NCI-H146 treated with DMSO at 0.1 percent for 48 hours (cell line): ENCODE measurements around the gene GUCA2A.

Source experiments
- DNase-seq: peaks from one replicate; lab custom pipeline; 2025; ENCODE audit not compliant: unreplicated experiment; lab: John Stamatoyannopoulos, UW

GUCA2A gene

DNA sequence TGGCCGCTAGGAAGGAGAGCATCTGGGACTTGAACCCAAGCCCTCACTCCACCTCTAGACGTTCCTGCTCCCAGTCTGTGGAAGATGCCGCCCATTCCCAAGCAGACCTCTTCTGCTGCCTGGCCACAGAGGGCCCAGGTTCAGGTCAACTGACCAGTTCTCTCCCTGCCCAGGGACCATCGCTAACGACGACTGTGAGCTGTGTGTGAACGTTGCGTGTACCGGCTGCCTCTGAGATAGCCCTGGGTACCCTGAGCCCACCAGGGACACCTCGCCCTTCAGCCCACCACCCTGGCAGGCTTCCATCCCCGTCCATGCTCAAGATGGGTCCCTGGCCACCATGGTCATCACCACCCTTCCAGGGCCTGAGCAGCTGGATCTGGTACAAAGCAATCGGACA lies 9.2 kb downstream of the GUCA2A start:
- no peak for DNase-seq

DNA sequence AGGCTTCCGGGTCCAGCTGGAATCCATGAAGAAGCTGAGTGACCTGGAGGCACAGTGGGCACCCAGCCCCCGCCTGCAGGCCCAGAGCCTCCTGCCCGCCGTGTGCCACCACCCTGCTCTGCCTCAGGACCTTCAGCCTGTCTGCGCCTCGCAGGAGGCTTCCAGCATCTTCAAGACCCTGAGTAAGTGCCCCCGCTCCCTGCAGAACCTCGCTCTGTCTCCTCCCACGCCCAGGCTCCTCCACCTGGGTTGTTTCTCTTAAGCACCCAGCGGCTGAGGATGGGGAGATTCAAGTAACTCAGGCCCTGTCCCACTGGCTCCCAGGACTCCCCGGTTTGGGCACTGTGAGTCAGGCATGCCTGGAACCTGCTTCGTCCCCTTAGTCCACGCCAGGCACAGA lies 9.9 kb downstream of the GUCA2A start:
- no peak for DNase-seq

DNA sequence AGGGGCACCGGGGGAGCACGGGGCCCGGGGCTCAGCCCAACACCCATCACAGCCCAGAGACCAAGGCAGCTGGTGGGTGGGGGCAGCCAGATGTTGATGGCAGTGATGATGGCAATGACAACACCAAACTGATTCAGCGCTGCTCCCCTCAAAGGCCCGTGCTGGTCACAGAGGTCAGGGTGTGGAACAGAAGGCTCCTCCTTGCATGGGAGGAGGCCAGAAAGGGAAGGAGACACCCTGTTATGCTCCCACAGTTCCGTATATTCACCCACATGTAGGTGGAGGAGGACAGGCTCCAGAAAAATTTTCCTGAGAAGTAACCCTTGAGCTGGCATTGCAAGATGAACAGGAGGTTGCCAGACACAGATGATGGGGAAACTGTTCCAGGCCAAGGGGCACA lies 10.9 kb downstream of the GUCA2A start:
- DNase-seq = no peak

DNA sequence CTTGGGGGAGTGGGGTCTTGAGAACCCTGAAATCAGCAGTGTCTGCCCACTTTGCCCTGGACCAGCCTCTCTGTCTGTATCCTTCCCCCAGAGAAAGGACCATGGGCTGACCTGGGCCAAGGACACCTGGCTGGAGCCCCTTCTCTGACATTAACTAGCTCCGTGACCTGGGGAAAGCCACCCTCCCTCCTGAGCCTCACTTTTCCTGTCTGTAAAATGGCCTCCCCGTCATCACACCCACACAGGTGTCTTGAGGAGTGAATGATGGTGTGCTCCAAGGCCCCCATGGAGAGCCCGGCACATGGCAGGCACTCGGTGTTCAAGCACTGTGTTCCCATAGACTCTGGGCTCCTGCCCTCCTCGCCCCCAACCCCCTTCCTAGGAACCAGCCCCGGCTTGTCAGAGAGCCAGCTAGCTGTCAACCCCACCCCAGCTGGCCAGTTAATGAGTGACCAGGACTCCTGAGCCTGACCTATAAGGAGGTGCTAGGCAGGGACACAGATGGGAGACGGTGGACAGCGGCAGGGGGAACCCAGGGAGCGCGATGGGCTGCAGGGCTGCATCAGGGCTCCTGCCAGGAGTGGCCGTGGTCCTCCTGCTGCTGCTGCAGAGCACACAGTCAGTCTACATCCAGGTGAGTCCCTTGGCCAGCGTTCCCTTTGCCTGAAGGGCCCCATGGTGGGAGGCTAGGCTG lies 11.5 kb downstream of the GUCA2A start, which contains the start of gene GUCA2B:
GUCA2B (plus strand) TSS at position 504 of the 694 bp plus-strand sequence; CDS start at position 545, 41 bp downstream.
- no peak for DNase-seq

DNA sequence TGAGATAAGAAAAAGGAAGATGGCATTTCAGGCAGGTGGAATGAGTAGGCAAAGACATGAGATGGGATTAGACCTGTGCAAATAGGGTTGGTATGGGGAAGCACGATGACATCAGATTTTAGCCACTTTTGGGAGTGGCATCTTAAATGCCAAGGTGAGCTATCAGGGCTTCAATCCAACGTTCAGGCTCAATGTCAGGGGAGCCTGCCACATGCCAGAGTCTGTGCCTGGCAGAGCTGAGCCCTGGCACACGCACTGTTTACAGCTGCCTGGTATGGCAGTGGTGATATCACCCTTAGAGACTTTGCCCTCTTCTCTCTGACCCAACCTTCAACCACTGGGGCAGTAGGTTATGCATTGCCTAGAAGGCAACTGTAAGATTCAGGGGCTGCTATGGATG lies 12.4 kb downstream of the GUCA2A start:
- DNase-seq = no peak

DNA sequence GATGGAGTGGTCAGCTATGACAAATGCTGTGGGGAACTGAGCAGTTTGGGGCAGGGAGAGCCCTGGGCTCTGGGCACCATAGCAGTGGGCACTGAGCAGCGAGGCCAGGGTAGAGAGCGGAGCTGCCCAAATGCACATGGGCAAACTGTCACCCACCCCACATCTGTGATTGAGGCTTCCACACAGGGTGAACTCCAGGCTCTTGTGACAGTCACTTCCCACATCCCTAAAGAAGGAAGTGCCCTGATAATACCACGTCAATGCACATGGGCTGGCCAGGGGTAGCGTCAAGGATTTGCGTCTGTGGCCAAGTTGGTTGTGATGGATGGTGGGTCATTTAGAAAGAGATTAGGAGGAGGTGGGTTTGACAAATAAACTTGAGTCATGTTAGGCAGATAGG lies 13.9 kb downstream of the GUCA2A start:
- DNase-seq = no peak

DNA sequence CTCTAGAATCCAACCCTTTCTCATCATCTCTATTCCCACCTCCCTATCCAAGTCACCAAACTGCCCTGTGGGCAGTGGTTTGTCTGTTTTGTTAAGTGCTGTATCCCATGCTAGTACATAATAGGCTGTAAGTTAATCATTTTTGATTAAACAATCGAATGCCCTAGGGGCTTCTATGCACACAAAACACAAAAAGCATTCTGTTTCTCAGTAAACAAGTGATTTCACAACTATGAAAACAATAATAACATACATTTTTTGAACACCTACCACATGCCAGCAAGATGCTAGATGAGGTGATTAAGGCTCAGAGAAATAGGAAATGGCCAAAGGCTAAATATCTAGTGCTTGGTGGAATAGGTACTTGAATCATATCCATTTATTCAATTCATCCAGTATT lies 16.4 kb downstream of the GUCA2A start:
- no peak for DNase-seq

DNA sequence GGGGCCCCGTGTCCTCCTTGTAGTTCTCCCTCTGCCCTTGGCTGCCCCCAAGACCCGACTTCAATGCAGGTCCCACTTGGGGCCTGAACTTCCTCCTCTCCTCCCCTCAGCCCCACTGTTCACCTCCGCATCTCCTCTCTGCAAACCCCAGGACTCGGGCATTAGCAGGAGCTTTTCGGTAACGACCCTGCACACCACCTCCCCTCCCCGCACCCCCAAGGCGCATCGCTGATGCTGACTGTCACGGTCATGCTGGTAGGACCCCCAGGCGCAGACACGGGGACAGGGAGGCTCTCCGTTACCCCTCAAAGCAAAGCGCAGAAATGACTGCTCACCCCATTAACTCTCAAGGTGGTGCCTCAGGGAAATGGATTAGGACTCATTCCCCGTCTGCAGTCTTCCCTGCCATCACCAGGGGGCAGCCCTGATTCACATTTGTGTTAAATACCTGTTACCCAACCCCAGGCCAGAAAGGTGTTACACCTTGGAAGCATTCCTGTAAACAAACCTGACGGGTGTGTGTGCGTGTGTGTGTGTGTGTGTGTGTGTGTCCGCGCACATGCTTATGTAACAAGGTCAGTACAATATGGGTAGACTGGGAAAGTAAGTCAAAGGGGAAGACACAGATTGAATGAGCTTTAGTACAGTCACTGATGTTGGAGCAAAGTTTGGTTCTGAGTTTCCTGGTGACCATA lies 17.8 kb downstream of the GUCA2A start:
- peak; percentile 40 for DNase-seq

DNA sequence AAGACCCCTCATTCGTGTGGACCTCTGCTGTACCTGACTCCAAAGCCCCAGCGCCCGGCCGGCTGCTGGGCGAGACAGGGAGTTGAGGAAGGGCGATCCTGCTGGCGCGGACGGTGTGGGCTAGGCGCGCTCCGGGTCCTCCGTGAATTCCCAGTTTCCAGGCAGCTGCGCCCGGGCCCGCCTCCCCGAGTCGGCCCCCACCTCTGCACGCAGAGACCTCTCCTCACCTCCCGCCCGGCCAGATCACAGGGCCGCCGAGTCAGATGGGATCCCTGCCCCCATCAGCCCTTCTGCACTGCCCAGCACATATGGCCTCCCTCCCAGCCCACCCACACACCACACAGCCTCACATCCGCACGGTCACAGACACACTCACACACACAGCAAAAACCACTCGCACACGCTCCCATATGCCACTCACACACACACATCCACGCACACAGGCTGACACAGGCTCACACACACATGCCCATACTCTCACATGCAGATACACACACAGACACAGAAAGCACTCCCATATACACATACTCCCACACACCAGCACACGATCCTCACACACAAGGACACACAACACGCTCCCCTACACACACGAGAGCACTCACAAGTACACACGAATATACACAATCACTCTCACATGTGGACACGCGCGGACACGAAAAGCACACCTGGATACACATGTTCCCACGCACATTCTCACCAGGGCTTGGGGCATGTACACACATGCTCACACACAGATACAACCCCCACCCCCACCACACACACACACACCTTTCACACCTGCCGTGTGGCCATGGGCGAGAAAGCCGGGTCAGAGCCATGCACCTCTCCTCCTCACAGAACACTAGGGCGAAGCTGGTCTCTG lies 18.6 kb downstream of the GUCA2A start:
- DNase-seq = no peak

DNA sequence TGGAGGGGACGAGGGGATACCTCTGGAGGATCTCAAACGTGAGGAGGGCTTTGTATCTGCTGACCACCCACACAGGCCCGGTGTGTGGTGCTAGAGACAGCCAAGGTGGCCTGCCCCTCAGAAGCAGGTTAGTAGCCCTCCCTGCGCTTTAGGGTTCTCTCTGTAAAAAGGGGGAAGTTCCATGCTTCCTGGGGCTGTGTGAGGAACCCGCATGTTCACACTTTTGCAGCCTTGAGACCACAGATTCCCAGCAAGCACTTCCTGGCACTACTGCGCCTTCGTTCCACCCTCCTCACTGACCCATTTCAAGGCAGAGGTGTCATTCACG lies 19.2 kb downstream of the GUCA2A start:
- no peak for DNase-seq

DNA sequence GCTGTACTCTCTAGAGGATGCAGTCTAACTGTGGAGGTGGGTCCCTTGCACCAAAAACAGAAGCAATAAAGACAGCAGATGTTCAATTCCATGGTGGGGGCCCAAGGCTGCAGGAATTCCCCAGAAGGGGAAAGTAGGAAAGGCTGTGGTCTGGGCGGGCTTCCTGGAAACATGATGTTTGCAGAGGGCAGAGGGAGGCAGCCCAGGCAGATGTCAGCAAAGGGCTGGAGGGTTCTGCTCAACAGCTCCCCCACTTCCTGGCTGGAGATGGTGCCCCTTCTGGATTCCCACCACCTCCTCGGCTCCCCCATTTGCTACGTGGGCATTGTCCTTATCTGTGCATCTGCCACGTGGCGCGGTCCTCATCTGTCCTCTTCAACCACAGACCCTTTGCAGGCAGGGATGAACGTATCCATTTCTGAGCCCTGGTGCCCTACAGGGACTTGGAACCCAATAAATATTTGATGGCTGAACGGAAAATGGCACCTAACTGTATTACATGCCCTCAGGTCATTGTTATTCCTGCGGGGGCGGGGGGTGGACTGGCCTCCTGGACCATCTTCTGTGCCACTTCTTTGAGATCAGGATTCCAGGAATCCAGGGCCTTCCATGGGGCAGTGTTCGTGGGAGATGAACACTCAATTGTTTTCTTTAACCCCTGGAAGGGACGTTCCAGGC lies 19.7 kb downstream of the GUCA2A start:
- DNase-seq = no peak

DNA sequence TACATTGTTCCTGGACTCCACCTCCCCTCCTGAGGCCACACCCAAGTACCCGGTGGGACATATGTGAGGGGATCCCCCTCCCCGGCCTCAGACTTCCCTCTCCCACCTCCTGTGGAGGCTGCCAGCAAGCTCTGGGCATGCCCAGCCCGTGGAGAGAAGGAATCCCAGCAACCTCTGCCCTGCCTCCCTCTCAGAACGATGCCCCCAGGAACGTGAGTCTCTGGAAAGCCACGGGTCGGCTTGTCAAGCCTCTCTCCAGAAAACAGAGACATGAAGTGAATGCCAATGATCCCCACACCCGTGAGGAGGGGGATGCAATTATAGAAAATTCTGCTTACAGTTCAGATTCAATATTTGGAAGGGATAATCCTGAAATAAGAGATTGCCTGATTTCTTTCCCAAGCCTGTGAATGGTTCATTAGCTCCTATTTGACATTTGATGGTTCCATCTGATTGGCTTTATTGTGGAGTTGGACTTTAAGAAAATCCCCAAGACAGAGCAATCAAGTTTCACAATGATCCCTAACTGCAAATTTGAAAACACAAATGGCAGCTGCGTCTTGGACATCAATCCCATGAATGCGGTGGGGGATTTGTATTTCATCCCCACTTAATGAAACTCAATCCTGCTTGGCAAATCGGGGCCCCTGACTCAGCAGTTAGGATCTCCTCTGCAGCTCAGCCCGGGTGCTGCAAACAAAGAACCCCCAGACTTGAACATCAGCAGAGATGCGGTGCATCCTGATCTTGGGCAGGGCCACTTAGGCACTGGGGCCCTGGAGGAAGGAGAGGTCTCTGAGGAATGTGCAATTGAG lies 20.4 kb downstream of the GUCA2A start:
- no peak for DNase-seq

DNA sequence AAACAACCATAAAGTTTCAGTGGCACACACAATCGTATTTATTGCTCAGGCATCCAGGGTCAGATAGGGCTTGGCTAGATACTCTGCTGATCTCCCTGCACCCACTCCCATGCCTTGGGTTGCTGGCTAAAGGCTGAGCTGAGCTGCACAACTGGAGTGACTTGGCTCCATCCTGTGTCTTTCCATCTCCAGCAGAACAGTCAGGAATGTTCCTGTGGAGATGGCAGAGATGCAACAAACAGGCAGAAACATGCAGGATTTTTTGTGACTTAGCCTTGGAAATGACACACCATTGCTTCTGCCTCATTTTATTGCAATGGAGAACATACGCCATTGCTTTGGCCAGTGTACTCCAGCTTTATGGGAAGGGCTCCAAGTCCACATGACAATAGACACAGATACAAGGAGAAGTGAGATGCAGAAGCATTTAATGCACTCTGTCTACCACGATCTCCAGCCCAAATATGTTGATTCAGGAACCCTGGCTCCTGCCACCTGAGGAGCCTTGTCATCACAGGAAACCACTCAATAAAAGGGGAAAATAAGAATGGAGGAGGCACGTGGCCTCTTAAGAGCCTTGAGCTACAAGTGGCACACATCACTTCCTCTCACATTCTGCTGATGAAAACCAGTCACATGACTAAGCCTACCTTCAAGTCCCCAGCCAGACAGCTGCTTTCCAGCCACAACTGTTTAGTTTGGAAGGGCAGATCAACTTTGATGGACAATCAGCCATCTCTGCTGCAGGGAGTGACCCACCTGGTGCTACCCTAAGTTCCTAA lies 21.5 kb downstream of the GUCA2A start:
- no peak for DNase-seq

DNA sequence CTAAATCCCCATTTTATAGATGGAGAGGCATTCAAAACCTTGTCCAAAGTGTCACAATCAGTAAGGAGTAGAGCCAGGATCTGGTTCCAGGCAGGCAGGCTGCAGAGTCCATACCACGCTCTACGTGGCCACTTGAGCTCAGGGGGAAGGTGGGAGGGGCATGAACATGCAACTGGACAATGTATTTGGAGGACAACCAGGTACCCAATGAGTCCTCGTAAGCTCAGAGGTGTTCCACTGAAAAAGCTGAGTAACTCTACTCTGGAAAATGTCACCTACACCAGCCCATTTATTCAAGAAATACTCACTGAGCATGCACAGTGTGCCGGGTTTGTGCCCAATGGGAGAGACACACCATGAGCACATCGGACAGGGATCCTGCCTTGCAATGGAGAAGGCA lies 22.6 kb downstream of the GUCA2A start:
- DNase-seq = no peak

DNA sequence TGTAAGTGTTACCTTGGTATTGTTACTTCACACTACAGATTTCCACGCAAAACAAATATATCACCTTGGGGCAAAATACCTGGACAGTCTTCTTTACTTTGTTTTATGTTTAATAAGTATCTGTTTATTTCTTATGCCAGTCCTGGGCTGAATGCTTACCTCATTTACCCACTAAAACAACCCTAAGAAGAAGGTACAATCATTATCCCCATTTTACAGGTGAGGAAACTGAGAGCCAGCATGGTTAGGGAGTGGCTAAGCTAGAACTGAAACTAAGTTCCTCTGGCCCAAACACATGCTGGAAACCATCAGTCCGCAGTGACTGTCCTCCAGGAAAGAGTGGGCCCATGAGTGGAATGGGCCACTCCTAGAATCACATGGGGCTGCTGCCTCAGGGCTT lies 24.4 kb downstream of the GUCA2A start:
- no peak for DNase-seq

DNA sequence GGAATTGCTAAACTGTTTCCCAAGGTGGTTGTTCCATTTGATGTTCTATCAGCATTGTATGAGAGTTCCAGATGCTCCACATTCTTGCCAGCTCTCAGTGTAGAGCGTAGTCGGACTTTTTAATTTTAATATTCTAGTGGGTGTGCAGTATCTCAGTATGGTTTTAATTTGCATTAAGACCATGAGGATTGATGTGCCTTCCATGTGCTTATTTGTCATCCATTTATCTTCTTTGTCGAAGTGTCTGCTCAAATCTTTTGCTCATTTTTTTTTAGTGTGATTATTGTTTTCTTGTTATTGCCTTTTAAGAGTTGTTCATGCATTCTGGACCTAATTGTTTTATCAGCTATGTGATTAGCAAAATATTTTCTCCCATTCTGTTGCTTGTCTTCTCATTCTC lies 25.1 kb downstream of the GUCA2A start:
- DNase-seq = no peak

DNA sequence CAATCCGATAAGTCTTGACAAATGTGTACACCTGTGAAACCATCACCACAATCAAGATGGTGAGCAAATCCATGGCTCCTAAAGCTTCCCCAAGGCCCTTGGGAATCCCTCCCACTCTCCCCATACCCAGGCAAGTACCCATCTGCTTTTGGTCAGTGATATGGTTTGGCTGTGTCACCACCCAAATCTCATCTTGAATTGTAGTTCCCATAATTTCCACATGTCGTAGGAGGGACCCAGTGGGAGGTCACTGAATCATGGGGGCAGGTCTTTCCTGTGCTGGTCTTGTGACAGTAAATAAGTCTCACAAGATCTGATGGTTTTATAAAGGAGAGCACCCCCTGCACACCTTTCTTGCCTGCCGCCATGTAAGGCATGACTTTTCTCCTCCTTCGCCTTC lies 26.0 kb downstream of the GUCA2A start:
- DNase-seq = no peak

DNA sequence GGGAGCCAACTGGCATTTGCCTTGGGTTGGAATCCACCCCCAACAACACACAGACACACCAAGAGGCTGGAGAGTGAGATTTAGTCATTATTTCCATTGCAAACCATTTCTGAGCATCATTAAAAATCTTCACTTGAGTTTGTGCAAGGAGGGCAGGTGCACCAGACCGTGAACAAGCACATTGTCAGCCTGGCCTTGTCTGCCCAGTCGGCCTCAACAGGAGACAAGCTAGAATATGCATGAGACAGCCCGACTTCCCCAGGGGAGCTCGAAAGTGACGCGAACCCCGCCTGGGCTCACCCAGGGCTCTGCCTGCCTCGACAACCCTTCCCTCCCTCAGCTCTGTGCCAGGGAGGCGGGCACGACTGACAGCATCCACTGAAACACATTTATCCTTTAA lies 26.8 kb downstream of the GUCA2A start:
- DNase-seq = no peak

DNA sequence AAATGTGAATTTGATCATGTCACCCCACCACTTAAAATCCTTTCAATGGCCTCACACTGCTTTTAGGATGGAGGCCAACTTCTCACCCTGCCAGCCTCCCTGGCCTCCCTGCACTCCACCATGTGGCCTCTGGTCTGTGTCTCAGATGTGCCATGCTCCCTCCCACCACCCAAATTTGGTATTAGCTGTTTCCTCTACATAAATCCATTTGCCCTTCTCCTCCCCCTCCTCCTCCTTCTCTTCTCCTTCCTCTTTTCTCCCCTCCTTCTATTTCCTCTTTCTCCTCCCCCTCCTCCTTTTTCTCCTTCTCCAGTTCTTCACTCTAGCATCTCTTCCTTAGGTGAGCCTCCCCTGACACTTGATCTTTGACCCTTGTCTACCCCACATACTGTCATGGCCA lies 28.1 kb downstream of the GUCA2A start:
- no peak for DNase-seq

DNA sequence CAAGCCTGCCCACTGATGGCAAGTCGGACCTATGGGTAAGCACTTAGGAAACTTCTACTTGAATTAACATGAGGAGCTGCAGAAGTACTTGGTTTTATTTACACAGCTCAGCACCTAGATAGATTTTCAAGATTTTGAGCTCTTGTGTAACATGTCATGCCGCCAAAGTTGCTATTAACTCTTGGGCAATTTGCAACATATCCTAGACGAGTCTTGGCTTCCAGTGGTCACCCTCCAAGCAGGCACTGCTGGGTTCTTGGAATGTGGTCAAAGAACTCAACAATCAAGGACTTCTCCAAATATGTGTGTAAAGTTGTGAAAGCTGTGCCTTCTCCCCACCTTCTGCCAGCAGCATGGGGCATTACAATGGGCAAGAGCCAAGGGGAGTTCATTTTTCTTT lies 29.1 kb downstream of the GUCA2A start:
- no peak for DNase-seq
